ENCODE results near the gene OSBPL9. TPM values are rescaled to one million over a fixed set of nuclear protein-coding genes. Genes with fewer than 3 reads are reported as not detected.

Gene OSBPL9
- total RNA-seq, 1 donor from 2014 or later: 149 TPM

DNA sequence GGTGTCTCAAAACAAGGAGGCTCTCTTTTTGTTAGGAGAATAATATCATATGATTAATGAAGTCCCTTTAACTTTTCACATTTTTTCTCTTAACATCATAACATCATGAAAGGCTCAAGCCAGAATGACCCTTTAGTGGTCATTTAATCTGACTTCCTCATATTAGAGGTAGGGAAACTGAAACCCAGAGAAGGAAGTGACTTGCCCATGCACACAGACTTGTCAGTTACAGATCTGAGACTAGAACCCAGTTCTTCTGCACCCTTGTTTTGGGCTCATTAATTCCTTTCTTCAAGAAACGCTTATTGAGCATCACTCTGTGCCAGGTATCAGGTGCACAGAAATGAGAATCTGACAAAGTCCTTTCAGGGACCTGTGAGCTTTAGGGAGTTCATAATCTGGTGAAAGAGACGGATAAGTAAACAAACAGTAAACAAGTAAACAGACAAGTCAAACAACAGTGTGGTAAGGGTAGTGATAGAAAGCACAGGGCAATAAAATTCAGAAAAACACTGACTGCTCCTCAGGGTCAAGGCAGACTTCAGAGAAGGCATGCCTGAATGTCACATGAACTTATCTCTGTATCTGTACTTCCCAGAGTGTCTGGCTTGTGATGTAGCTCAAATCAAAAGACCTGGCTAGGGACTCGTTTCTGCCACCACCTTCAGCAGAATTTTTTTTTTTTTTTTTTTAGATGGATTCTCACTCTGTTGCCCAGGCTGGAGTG lies 38.3 kb upstream of the OSBPL9 start:
- no peak overlapping the region for H3K4me3 Mint-ChIP-seq
- Histone ChIP-seq H3K9me3 (ENCODE audit: low read depth) (no peaks in the 10 kb centered on the region), H3F3A (ENCODE audit: low read depth) (no peaks in the 10 kb centered on the region), H4K20me1 (ENCODE audit: low read depth) (no peaks in the 10 kb centered on the region), H3K27me3 (no peaks in the 10 kb centered on the region), H3K4me1 (no peaks in the 10 kb centered on the region), H2AFZ (replicated peaks) (no peak overlapping the region), H3K4me2 (no peak overlapping the region), H3K79me2 (ENCODE audit: low read depth) (no peaks in the 10 kb centered on the region), H3K36me3 (no peaks in the 10 kb centered on the region), H3K4me3 (no peak overlapping the region), H3K27ac (no peak overlapping the region), H3K9ac (no peak overlapping the region)
- H3K27me3 Mint-ChIP-seq (ENCODE audit: insufficient read depth, low read depth): peaks cover 6% of the 10 kb centered on the region
- H3K27ac Mint-ChIP-seq: no peak overlapping the region
- H3K36me3 Mint-ChIP-seq: no peaks in the 10 kb centered on the region
- no peaks in the 10 kb centered on the region for H3K4me1 Mint-ChIP-seq
- no peak for DNase-seq (ENCODE audit: low spot score)
- TF ChIP-seq EZH2 (IDR thresholded peaks at IDR 0.05) (no peak), EZH2phosphoT487 (IDR thresholded peaks at IDR 0.05) (no peak)
- TF ChIP-seq, protein P1, sequence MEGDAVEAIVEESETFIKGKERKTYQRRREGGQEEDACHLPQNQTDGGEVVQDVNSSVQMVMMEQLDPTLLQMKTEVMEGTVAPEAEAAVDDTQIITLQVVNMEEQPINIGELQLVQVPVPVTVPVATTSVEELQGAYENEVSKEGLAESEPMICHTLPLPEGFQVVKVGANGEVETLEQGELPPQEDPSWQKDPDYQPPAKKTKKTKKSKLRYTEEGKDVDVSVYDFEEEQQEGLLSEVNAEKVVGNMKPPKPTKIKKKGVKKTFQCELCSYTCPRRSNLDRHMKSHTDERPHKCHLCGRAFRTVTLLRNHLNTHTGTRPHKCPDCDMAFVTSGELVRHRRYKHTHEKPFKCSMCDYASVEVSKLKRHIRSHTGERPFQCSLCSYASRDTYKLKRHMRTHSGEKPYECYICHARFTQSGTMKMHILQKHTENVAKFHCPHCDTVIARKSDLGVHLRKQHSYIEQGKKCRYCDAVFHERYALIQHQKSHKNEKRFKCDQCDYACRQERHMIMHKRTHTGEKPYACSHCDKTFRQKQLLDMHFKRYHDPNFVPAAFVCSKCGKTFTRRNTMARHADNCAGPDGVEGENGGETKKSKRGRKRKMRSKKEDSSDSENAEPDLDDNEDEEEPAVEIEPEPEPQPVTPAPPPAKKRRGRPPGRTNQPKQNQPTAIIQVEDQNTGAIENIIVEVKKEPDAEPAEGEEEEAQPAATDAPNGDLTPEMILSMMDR (IDR thresholded peaks at IDR 0.05): no peak
- H3K9me3 Mint-ChIP-seq: no peaks in the 10 kb centered on the region

DNA sequence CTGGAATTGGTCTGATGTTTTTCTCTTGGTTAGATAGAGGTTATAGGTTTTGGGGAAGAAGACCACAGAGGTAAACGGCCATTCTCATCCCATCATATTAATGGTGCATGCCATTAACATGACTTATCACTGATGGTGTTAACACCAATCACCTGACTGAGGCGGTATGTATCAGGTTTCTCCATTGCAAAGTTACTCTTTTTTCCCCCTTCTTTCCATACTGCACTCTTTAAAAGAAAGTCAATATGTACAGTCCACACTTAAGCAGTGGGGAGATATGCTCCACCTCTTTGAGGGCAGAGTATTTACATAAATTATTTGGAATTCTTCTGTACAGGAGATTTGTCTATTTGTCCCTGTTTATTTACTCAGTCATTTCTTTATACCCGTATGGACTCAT lies 35.7 kb upstream of the OSBPL9 start:
- DNase-seq (ENCODE audit: low spot score): no peak
- H3K36me3 Mint-ChIP-seq: no peaks in the 10 kb centered on the region
- Histone ChIP-seq H4K20me1 (ENCODE audit: low read depth) (no peaks in the 10 kb centered on the region), H3K27ac (no peak overlapping the region), H3K4me1 (no peaks in the 10 kb centered on the region), H3K4me2 (no peak overlapping the region), H3K9ac (no peak overlapping the region), H3K36me3 (no peaks in the 10 kb centered on the region), H3K4me3 (no peak overlapping the region), H3K9me3 (ENCODE audit: low read depth) (no peaks in the 10 kb centered on the region), H2AFZ (replicated peaks) (no peak overlapping the region), H3F3A (ENCODE audit: low read depth) (no peaks in the 10 kb centered on the region), H3K27me3 (no peaks in the 10 kb centered on the region), H3K79me2 (ENCODE audit: low read depth) (no peaks in the 10 kb centered on the region)
- no peaks in the 10 kb centered on the region for H3K9me3 Mint-ChIP-seq
- peaks cover 7% of the 10 kb centered on the region for H3K27me3 Mint-ChIP-seq (ENCODE audit: insufficient read depth, low read depth)
- H3K4me1 Mint-ChIP-seq: no peaks in the 10 kb centered on the region
- no peak overlapping the region for H3K27ac Mint-ChIP-seq
- H3K4me3 Mint-ChIP-seq: no peak overlapping the region
- no peak for TF ChIP-seq EZH2phosphoT487 (IDR thresholded peaks at IDR 0.05)
- no peak for TF ChIP-seq EZH2 (IDR thresholded peaks at IDR 0.05)
- TF ChIP-seq, protein P1 (IDR thresholded peaks at IDR 0.05): no peak

DNA sequence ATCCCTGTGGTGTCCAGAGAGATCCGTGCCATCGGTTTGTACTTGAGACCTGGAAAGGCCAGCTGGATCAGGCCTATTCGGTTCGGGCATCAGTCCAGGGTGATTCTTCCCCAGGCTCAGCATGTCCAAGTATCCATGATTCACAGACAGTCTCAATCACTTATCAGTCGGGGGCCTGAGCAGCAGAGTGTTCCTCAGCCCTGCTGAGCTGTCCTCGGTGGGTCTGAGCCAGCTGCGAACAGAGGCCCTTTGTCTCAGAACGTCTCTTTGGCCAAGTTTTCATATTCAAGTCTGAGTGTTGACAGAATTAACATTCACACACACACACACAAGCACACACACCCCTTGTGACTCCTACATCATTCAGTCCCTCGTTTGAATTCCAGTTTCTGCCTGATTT lies 33.4 kb upstream of the OSBPL9 start:
- Histone ChIP-seq H4K20me1 (ENCODE audit: low read depth) (no peaks in the 10 kb centered on the region), H3K27me3 (no peaks in the 10 kb centered on the region), H3K9ac (no peak overlapping the region), H3K27ac (no peak overlapping the region), H3K4me3 (no peak overlapping the region), H3K36me3 (no peaks in the 10 kb centered on the region), H3K9me3 (ENCODE audit: low read depth) (no peaks in the 10 kb centered on the region), H2AFZ (replicated peaks) (peak overlapping the region; percentile 26), H3K4me1 (no peaks in the 10 kb centered on the region), H3F3A (ENCODE audit: low read depth) (no peaks in the 10 kb centered on the region), H3K4me2 (no peak overlapping the region), H3K79me2 (ENCODE audit: low read depth) (no peaks in the 10 kb centered on the region)
- Mint-ChIP-seq H3K4me3 (no peak overlapping the region), H3K36me3 (no peaks in the 10 kb centered on the region), H3K27ac (peak overlapping the region; percentile 8), H3K9me3 (no peaks in the 10 kb centered on the region), H3K4me1 (no peaks in the 10 kb centered on the region), H3K27me3 (ENCODE audit: insufficient read depth, low read depth) (peaks cover 4% of the 10 kb centered on the region)
- DNase-seq (ENCODE audit: low spot score): no peak
- TF ChIP-seq EZH2 (IDR thresholded peaks at IDR 0.05): no peak
- TF ChIP-seq, protein P1 (IDR thresholded peaks at IDR 0.05): no peak
- TF ChIP-seq EZH2phosphoT487 (IDR thresholded peaks at IDR 0.05): no peak
